ENCODE results near the gene CLIC5. TPM values are rescaled to one million over a fixed set of nuclear protein-coding genes. Genes with fewer than 3 reads are reported as not detected.
A peak's percentile ranks its signal among the peaks of the same experiment; 100 is the strongest.

The CLIC5 gene
- total RNA-seq, 4 donors from 2014 or later = 1.2 to 1.9 (median 1.4) TPM

DNA sequence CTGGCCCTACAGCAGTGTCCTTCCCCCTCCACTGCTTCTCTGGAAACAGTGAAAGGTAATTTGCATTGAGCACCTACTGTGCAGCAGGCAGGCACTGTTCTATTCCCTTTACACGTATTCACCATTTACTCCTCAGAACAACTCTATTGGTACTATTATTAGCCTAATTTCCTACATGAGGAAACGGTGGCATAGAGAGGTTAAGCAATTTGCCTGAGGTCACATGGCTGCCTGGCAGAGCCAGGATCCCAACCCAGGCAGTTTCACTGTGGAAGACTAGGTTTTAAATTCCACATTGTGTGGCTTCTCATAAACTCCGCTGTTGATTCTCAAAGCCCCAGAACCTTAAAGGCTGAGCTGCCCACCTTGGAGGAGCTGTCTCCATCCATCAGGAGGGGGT lies 72.7 kb downstream of the CLIC5 start:
- DNase-seq (ENCODE audit: low spot score in 2 of 2) = no peak
- H3K4me3 ChIP-seq (ENCODE audit: low read depth, poor library complexity, severe bottlenecking) = no peak overlapping the region
- intact Hi-C loops (cut with DNase I; ENCODE audit: low total_unique reads) = no loop called here
- TF ChIP-seq, protein P1, sequence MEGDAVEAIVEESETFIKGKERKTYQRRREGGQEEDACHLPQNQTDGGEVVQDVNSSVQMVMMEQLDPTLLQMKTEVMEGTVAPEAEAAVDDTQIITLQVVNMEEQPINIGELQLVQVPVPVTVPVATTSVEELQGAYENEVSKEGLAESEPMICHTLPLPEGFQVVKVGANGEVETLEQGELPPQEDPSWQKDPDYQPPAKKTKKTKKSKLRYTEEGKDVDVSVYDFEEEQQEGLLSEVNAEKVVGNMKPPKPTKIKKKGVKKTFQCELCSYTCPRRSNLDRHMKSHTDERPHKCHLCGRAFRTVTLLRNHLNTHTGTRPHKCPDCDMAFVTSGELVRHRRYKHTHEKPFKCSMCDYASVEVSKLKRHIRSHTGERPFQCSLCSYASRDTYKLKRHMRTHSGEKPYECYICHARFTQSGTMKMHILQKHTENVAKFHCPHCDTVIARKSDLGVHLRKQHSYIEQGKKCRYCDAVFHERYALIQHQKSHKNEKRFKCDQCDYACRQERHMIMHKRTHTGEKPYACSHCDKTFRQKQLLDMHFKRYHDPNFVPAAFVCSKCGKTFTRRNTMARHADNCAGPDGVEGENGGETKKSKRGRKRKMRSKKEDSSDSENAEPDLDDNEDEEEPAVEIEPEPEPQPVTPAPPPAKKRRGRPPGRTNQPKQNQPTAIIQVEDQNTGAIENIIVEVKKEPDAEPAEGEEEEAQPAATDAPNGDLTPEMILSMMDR (IDR thresholded peaks at IDR 0.05) = no peak
- TF ChIP-seq POLR2A (IDR thresholded peaks at IDR 0.05) = no peak
- WGBS, 2 donors = 50 to 59% methylated on average over 3 of the region's 3 CpGs

DNA sequence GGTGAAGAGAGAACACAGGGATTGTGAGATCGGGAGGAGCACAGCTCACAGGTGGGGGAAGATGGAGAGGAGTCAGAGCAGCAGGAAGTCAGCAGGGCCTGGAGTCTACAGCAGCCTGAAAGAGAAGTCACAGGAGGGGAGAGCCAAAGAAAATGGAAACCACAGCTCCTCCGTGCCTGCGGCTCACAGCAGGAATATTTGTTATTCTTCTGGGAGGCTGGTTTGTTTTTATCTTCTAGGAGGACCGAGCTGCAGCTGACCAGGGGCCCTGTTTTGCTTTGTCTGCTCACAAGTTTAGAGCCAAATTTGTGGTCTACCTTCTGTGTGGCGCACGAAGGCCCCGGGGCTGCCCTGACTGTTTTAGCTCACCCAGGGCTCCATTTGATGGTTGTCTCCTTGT lies 81.8 kb downstream of the CLIC5 start:
- intact Hi-C loops (cut with DNase I; ENCODE audit: low total_unique reads) = no loop called here
- no peak for DNase-seq (ENCODE audit: low spot score in 2 of 2)
- no peak for TF ChIP-seq POLR2A (IDR thresholded peaks at IDR 0.05)
- TF ChIP-seq, protein P1 (IDR thresholded peaks at IDR 0.05) = no peak
- H3K4me3 ChIP-seq (ENCODE audit: low read depth, poor library complexity, severe bottlenecking) = no peak overlapping the region
- WGBS, 2 donors = 82 to 84% methylated on average over 7 of the region's 7 CpGs

DNA sequence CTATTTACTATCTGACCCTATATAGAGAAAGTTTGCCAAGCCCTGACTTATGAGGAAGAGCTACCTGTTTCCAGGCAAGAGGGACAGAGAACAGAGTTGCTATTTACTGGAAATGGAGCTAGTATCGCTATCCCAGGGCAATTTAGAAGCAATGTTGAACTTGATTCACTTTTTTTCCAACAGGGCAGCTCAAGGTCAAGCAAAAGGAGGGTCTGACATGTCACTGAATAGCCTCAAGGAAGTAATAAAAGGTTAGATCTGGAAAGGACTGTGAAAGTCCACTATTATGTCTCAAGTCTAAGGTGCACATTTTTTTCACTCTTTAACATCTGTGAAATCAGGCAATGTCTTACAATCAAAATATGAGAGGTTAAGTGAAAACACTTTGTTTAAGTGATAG lies 84.4 kb downstream of the CLIC5 start:
- no peak for DNase-seq (ENCODE audit: low spot score in 2 of 2)

DNA sequence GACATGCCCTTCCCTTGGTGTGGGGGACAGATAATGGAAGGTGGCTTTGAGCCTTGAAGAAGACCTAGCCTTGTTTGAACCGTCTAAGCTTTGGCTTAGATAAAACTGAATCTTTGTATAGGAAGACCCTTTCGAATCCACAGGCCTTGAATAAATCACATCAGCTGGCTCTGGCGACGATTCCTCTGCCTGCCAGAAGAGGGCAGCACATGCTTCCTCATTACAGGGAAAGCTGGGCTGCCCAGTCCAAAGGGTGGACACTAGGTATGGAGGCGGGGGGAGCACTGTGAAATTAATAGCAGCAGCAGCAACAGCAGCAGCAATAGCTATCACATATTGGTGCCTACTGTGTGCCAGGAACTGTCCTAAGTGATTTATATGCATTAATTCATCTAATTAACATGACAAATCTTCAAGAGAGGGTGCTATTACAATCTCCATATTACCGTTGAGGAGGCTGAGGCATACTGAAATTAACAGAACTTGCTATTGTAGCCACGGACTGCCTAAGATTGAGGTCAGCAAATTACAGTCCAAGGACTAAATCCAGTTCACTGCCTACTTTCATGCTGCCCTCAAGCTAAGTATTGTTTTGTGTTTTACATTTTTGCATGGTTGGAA lies 85.1 kb downstream of the CLIC5 start:
- WGBS, 2 donors = 21 to 24% methylated on average over 7 of the region's 7 CpGs
- no peak overlapping the region for H3K4me3 ChIP-seq (ENCODE audit: low read depth, poor library complexity, severe bottlenecking)
- TF ChIP-seq, protein P1 (IDR thresholded peaks at IDR 0.05) = peak in 1 of 3 donors; percentile 78
- no peak for TF ChIP-seq POLR2A (IDR thresholded peaks at IDR 0.05)
- peak; percentile 53 to 90 for DNase-seq (ENCODE audit: low spot score in 2 of 2)
- intact Hi-C loops (cut with DNase I; ENCODE audit: low total_unique reads) = no loop called here

More for the DNA sequence above, 84.4 kb downstream of the CLIC5 start:
- WGBS, 2 donors = 89 to 96% methylated on average over 1 of the region's 1 CpG
- H3K4me3 ChIP-seq (ENCODE audit: low read depth, poor library complexity, severe bottlenecking) = no peak overlapping the region
- intact Hi-C loops (cut with DNase I; ENCODE audit: low total_unique reads) = no loop called here
- no peak for TF ChIP-seq POLR2A (IDR thresholded peaks at IDR 0.05)
- TF ChIP-seq, protein P1 (IDR thresholded peaks at IDR 0.05) = no peak

DNA sequence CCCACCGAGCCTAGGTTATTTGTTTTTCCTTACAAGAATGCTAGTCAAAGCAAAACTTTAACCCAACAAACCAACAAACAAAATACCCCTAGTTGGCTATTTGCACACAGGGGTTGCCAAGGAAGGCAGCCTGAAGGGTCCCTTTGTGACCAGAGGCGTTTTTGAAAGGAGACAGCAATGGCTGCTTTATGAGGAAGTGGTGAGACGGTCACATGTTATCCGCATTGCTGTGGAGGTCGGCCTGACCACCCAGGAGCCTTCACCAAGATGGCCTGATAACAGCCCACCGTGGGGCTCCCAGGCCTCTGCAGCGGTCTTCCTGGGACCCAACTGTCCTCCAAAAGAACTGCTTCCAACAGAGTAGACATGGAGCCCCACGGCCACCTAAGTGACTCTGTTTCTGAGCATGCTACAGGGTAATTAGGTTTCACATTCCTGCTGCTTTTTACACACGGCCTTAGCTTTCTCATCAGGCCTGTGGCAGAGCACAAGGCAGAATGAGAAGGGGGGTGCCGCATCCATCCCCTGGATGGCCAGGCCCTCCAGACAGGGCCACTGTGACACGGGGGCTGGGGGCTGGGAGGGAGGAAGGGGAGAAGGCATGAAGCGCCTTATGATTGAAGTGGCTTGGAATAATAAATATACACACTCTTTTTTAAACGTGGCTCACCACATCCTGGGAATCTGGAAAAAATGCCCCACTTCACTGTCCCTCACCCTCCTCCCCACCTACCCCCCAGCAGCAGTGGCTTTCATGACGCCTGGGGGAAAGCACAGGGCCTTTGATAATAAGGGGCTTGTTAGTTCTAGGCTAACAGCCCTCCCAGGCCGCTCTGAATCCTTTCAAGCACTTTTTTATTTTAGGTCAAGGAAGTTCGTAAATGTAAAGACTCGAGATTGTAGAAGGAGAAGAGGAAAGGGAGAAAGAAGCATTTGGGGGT lies 86.0 kb downstream of the CLIC5 start:
- intact Hi-C loops (cut with DNase I; ENCODE audit: low total_unique reads) = loop anchor here (10.0 kb wide), 1 partner anchor 1275 kb away; no protein-coding TSS in a partner anchor
- no peak for DNase-seq (ENCODE audit: low spot score in 2 of 2)
- 75 to 76% methylated on average over 16 to 17 of the region's 17 CpGs for WGBS, 2 donors
- TF ChIP-seq, protein P1 (IDR thresholded peaks at IDR 0.05) = no peak
- TF ChIP-seq POLR2A (IDR thresholded peaks at IDR 0.05) = no peak
- H3K4me3 ChIP-seq (ENCODE audit: low read depth, poor library complexity, severe bottlenecking) = no peak overlapping the region
